Activated CD8-positive, alpha-beta memory T cell treated with anti-CD3 and anti-CD28 coated beads, Interleukin-2, amount 50 U/mL, for 24 hours (primary cell): Measurements from ENCODE around the gene CSMD2.

ENCODE experiments used
- DNase-seq: peaks from one replicate; pipeline ENCODE4 v3.0.0-alpha.2; 2020; ENCODE audit errors: extremely low read depth

Gene CSMD2

GRCh38 chr1:33852711-33853110 lies 312.3 kb downstream of the CSMD2 start:
- no peak for DNase-seq

GRCh38 chr1:33850481-33850880 lies 314.5 kb downstream of the CSMD2 start:
- DNase-seq, result no peak

- no peak for DNase-seq
Measured at GRCh38 chr1:33849211-33849610, 315.8 kb downstream of the CSMD2 start.

GRCh38 chr1:33848205-33848937 lies 316.7 kb downstream of the CSMD2 start:
- no peak for DNase-seq

- DNase-seq, result no peak
Measured at GRCh38 chr1:33846861-33847260, 318.2 kb downstream of the CSMD2 start.

GRCh38 chr1:33844166-33844565 lies 320.9 kb downstream of the CSMD2 start:
- no peak for DNase-seq

GRCh38 chr1:33842348-33842747 lies 322.7 kb downstream of the CSMD2 start:
- no peak for DNase-seq

- DNase-seq, result no peak
Measured at GRCh38 chr1:33841494-33841893, 323.5 kb downstream of the CSMD2 start.

- no peak for DNase-seq
Measured at GRCh38 chr1:33837635-33838034, 327.4 kb downstream of the CSMD2 start.

- DNase-seq, result no peak
Measured at GRCh38 chr1:33836911-33837310, 328.1 kb downstream of the CSMD2 start.

- DNase-seq, result no peak
Measured at GRCh38 chr1:33828654-33829053, 336.4 kb downstream of the CSMD2 start.

- DNase-seq, result no peak
Measured at GRCh38 chr1:33828059-33828458, 337.0 kb downstream of the CSMD2 start.

GRCh38 chr1:33826711-33827110 lies 338.3 kb downstream of the CSMD2 start:
- DNase-seq, result no peak

- DNase-seq, result no peak
Measured at GRCh38 chr1:33826311-33826710, 338.7 kb downstream of the CSMD2 start.

- no peak for DNase-seq
Measured at GRCh38 chr1:33825506-33825905, 339.5 kb downstream of the CSMD2 start.

- DNase-seq, result no peak
Measured at GRCh38 chr1:33824971-33825370, 340.1 kb downstream of the CSMD2 start.

GRCh38 chr1:33824321-33824720 lies 340.7 kb downstream of the CSMD2 start:
- DNase-seq, result no peak

GRCh38 chr1:33823830-33824229 lies 341.2 kb downstream of the CSMD2 start:
- DNase-seq, result no peak

GRCh38 chr1:33823401-33823800 lies 341.6 kb downstream of the CSMD2 start:
- no peak for DNase-seq

GRCh38 chr1:33822396-33822795 lies 342.6 kb downstream of the CSMD2 start:
- no peak for DNase-seq

GRCh38 chr1:33821291-33821690 lies 343.7 kb downstream of the CSMD2 start:
- no peak for DNase-seq

GRCh38 chr1:33820804-33821203 lies 344.2 kb downstream of the CSMD2 start:
- no peak for DNase-seq

GRCh38 chr1:33819913-33820311 lies 345.1 kb downstream of the CSMD2 start:
- DNase-seq, result no peak

- DNase-seq, result no peak
Measured at GRCh38 chr1:33819290-33819912, 345.6 kb downstream of the CSMD2 start.
